ENCODE measurements around the gene RASSF8.

Gene RASSF8

DNA sequence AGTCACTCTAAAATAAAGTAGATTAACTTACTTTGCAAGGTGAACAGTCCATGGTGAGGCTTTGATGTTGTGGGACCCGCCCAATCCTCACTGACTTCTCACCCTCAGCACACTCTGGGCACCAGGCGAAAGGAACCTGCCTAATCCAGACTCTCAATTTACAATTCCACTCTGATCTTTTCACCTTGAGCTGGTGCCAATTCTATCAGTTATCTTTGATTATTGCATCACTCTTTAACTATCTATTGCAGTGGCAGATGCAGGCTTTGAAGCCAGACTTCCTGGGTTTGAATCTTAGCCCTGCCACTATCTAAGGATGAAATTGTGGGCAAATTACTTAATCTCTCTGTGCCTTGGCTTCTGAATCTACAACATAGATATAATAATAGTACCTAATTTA, 18.9 kb upstream of the RASSF8 start:
- WGBS = 90% methylated on average over 2 of the region's 2 CpGs
- no peaks in the 10 kb centered on the region for H3K27me3 ChIP-seq (ENCODE audit: insufficient read depth, low read length)
- H3K4me3 ChIP-seq (ENCODE audit: low read length) = no peak overlapping the region
- H3K9ac ChIP-seq (ENCODE audit: low read depth, low read length) = no peak overlapping the region
- H3K9me3 ChIP-seq (ENCODE audit: insufficient read depth, low read depth, low read length) = no peaks in the 10 kb centered on the region
- H3K27ac ChIP-seq (ENCODE audit: low read depth, low read length) = no peak overlapping the region
- H3K36me3 ChIP-seq (ENCODE audit: insufficient read depth, low read length) = no peaks in the 10 kb centered on the region
- peaks cover 14% of the 10 kb centered on the region for H3K4me1 ChIP-seq (ENCODE audit: insufficient read depth, low read length)

DNA sequence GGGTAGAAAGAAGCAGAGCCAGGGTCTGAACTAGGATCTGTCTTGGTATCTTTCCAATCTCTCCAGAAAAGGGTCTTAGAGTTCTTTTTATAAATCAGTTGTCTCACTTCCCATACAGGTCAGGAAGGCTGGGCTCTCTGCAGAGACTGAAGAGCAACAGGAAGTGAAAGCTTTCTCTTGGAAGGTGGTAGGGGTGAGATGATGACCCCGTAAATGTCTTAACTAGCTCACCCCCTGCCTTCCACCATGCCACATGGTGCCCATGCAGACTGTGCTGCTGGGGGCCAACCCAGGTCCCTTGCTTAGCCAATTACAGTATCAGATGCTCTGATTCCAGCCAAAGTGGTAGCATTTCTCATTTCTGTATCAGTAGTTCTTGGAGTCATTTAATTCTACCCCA, 17.6 kb upstream of the RASSF8 start:
- WGBS = 67% methylated on average over 1 of the region's 1 CpG
- H3K9ac ChIP-seq (ENCODE audit: low read depth, low read length) = no peak overlapping the region
- peaks cover 14% of the 10 kb centered on the region for H3K4me1 ChIP-seq (ENCODE audit: insufficient read depth, low read length)
- H3K27me3 ChIP-seq (ENCODE audit: insufficient read depth, low read length) = no peaks in the 10 kb centered on the region
- H3K36me3 ChIP-seq (ENCODE audit: insufficient read depth, low read length) = no peaks in the 10 kb centered on the region
- H3K9me3 ChIP-seq (ENCODE audit: insufficient read depth, low read depth, low read length) = no peaks in the 10 kb centered on the region
- no peak overlapping the region for H3K27ac ChIP-seq (ENCODE audit: low read depth, low read length)
- H3K4me3 ChIP-seq (ENCODE audit: low read length) = no peak overlapping the region

DNA sequence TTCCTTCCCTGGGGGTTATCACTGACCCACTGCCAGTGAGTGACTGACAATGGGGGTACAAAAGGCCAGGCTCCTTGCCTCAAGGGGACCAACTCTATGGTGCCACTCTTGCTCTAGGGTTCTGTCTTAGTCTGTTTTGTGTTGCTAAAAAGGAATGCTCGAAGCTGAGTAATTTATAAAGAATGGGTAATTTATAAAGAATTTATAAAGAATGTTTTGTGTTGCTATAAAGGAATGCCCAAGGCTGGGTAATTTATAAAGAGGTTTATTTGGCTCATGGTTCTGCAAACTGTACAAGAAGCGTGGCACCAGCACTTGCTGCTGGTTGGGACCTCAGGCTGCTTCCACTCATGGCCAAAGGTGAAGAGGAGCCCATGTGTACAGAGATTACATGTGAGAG, 15.8 kb upstream of the RASSF8 start:
- H3K9ac ChIP-seq (ENCODE audit: low read depth, low read length) = no peak overlapping the region
- no peak overlapping the region for H3K4me3 ChIP-seq (ENCODE audit: low read length)
- 95% methylated on average over 2 of the region's 2 CpGs for WGBS
- peaks cover 14% of the 10 kb centered on the region for H3K4me1 ChIP-seq (ENCODE audit: insufficient read depth, low read length)
- H3K9me3 ChIP-seq (ENCODE audit: insufficient read depth, low read depth, low read length) = no peaks in the 10 kb centered on the region
- H3K27ac ChIP-seq (ENCODE audit: low read depth, low read length) = no peak overlapping the region
- H3K36me3 ChIP-seq (ENCODE audit: insufficient read depth, low read length) = no peaks in the 10 kb centered on the region
- H3K27me3 ChIP-seq (ENCODE audit: insufficient read depth, low read length) = no peaks in the 10 kb centered on the region

DNA sequence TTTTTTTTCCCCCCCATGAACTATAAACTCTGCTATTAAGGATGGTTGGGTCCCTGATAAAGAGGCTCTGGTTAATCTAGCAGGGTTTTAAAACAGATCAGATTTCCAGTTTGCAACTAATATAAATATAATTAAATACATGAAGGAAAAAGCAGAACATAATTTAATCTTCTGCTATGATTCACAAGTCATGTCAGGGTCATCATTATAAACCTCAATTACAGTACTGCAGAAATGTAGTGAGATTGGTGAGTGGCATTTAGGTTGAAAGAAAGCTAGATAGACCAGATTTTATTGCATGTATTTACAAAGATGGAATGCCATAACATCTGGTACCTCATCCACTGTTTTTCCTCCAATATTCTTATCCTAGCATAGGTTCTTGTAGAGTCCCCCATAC, 14.5 kb upstream of the RASSF8 start:
- Histone ChIP-seq H3K27me3 (ENCODE audit: insufficient read depth, low read length) (no peaks in the 10 kb centered on the region), H3K9ac (ENCODE audit: low read depth, low read length) (no peak overlapping the region)

DNA sequence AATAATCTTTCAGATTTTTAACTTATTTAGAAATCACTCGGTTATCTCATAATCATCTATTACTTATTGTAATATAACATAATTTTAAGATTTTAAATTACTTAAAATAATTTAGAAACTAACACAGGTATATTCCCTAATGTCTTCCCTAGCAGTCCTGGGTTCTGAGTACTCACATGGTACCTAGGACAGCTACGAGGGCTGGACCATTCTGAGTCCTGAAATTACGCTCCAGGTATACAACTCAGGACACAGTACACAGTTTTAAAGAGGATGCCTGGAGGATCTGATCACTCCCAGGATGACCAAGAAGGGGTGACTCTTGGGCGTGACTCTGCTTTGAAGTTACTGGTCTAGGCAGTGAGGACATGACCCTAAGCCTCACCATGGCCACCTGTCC, 9.1 kb upstream of the RASSF8 start:
- H3K9ac ChIP-seq (ENCODE audit: low read depth, low read length) = no peak overlapping the region
- H3K36me3 ChIP-seq (ENCODE audit: insufficient read depth, low read length) = no peaks in the 10 kb centered on the region; the same call in 1 of the 2 replicates
- H3K4me1 ChIP-seq (ENCODE audit: insufficient read depth, low read length) = no peaks in the 10 kb centered on the region
- WGBS = 94% methylated on average over 3 of the region's 4 CpGs
- no peaks in the 10 kb centered on the region for H3K27me3 ChIP-seq (ENCODE audit: insufficient read depth, low read length)
- no peak overlapping the region for H3K4me3 ChIP-seq (ENCODE audit: low read length)
- H3K27ac ChIP-seq (ENCODE audit: low read depth, low read length) = no peak overlapping the region
- H3K9me3 ChIP-seq (ENCODE audit: insufficient read depth, low read depth, low read length) = no peaks in the 10 kb centered on the region

More for the DNA sequence above, 14.5 kb upstream of the RASSF8 start:
- Histone ChIP-seq H3K4me1 (ENCODE audit: insufficient read depth, low read length) (peaks cover 14% of the 10 kb centered on the region), H3K27ac (ENCODE audit: low read depth, low read length) (no peak overlapping the region), H3K36me3 (ENCODE audit: insufficient read depth, low read length) (no peaks in the 10 kb centered on the region), H3K9me3 (ENCODE audit: insufficient read depth, low read depth, low read length) (no peaks in the 10 kb centered on the region), H3K4me3 (ENCODE audit: low read length) (no peak overlapping the region)

DNA sequence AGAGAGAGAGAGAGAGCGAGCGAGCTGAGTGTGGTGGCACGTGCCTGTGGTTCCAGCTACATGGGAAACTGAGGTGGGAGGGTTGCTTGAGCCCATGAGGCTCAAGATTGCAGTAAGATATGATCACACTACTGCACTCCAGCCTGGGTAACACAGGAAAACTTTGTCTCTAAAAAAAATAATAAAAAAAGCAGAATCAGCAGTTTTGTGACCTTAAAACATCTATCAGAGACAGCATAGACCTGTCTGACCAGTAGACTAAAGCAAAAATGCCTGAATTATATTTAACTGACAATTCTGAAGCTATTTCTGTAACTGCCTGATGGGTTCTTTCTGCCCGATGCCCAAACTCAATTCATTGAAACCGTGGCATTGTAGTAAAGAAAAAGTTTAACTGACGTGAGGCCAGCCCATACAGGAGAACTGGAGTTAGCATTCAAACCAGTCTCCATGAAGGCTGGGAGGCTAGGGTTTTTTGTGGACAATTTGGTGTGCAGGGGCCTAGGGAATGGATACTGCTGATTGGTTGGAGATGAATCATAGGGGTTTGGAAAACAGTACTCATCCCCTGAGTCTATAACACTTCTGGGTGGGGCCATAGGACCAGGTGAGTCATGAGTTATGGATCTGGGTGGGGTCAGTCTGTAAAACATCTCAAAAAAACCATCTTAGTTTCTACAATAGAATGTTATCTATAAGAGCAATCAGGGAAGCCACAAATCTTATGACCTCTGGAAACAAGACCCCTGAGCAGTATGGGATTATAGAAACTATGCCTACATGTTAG, 8.0 kb upstream of the RASSF8 start:
- WGBS = 96% methylated on average over 4 of the region's 6 CpGs

DNA sequence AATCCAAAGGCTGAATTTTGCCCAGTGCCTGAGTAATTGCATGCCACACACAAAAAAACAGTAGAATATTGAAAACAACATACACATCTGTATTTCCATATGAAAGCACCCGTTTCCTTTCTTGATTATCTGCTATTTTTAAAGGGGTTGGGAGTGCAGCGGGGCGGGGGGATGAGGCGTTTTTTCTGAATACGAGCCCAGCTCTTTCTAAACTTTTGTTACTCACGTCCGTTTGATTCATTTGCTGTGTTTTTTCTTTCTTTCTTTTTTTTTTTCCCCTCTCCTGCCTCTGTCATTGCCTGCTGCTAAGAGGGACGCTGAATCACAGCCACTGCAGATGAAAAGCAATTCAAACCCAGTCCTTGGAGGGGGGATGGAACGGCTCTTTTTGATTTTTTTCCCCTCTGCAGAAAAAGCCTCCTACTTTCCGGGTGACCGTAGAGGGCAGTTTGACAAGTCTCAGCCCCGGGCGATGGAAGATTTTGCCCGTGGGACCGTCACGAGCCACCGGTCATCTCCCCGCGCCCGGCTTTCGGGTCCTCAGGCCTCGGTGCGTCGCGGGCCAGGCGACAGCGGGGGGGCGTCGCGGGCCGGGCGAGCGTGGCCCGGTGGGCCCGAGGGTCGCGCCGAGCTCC, 572 bp upstream of the RASSF8 start:
- Histone ChIP-seq H3K9me3 (ENCODE audit: insufficient read depth, low read depth, low read length) (no peaks in the 10 kb centered on the region), H3K4me3 (ENCODE audit: low read length) (peak overlapping the region; percentile 94), H3K36me3 (ENCODE audit: insufficient read depth, low read length) (no peaks in the 10 kb centered on the region; the same call in 1 of the 2 replicates), H3K27me3 (ENCODE audit: insufficient read depth, low read length) (no peaks in the 10 kb centered on the region), H3K27ac (ENCODE audit: low read depth, low read length) (peak overlapping the region; percentile 95), H3K9ac (ENCODE audit: low read depth, low read length) (peak overlapping the region; percentile 67), H3K4me1 (ENCODE audit: insufficient read depth, low read length) (peaks cover 14% of the 10 kb centered on the region)
- WGBS = under 1% methylated on average over 38 of the region's 38 CpGs

More for the DNA sequence above, 8.0 kb upstream of the RASSF8 start:
- Histone ChIP-seq H3K9ac (ENCODE audit: low read depth, low read length) (no peak overlapping the region), H3K9me3 (ENCODE audit: insufficient read depth, low read depth, low read length) (no peaks in the 10 kb centered on the region), H3K4me1 (ENCODE audit: insufficient read depth, low read length) (no peaks in the 10 kb centered on the region), H3K4me3 (ENCODE audit: low read length) (no peak overlapping the region), H3K27me3 (ENCODE audit: insufficient read depth, low read length) (no peaks in the 10 kb centered on the region), H3K27ac (ENCODE audit: low read depth, low read length) (no peak overlapping the region), H3K36me3 (ENCODE audit: insufficient read depth, low read length) (no peaks in the 10 kb centered on the region; the same call in 1 of the 2 replicates)

DNA sequence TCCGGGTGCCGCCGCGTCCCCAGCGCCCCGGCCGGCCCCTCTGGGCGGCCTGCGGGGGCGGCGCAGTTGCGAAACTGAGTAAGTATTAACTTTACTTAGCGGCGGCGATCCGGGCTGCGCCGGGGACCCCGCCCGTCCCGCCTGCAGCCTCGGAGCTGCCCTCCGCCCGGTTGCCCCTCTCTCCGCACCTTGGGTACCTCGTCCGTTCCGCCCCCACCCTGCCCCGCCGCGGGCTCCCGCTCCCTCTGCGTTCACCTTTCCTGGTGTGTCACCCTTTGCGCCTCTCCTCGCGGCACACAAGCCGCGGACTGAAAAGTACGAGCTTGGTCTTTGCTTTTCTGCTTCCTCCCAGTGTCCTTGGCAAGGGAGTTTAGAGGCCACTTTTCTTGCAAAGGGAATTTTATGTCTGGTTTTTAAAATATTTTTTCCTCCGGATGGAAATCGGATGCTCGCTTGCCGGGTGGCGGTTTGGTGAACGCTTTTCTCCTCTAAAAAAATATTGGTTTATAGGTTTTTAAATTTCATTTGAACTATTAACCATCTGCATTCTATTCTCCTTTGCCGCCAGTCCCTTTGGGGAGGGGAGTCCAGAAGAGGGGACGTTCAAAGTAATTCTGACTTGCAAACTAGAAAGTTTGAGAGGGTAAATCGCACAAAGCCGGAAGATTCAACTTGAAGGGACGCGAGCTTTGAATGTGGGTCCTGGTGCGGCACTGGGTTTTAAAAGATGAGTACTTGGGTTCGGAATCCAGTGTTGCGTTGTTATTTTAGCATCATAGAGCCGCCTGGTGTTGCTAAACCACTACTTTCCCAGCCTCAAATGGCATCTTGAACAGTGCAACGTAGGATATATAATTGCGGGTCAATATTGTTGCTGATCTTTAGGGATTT, 834 bp downstream of the RASSF8 start:
- Histone ChIP-seq H3K9ac (ENCODE audit: low read depth, low read length) (peak overlapping the region; percentile 83), H3K4me3 (ENCODE audit: low read length) (peak overlapping the region; percentile 94), H3K27me3 (ENCODE audit: insufficient read depth, low read length) (no peaks in the 10 kb centered on the region), H3K4me1 (ENCODE audit: insufficient read depth, low read length) (peaks cover 23% of the 10 kb centered on the region), H3K9me3 (ENCODE audit: insufficient read depth, low read depth, low read length) (no peaks in the 10 kb centered on the region), H3K27ac (ENCODE audit: low read depth, low read length) (peak overlapping the region; percentile 66), H3K36me3 (ENCODE audit: insufficient read depth, low read length) (no peaks in the 10 kb centered on the region)
- WGBS = under 1% methylated on average over 53 of the region's 57 CpGs

DNA sequence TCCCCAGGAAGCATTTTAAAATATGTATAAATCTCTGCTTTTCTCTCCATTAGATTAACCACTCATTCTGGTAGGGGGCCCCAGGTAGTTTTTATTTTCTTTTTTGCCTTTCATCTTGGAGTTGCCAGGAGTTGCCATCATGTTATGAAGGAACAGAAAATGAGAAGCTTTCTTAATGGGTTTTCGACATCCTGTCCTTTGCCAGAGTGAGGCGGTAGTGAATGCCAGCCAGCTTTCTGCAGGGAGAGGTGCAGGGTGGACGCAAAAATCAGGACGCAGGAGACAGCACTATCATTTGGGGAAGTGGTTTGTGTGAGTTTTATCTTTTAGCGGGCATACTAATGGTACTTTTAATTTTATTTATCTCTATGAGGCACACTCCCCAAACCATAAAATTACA, 1.7 kb downstream of the RASSF8 start:
- Histone ChIP-seq H3K4me3 (ENCODE audit: low read length) (peak overlapping the region; percentile 94), H3K4me1 (ENCODE audit: insufficient read depth, low read length) (peaks cover 23% of the 10 kb centered on the region), H3K9ac (ENCODE audit: low read depth, low read length) (peak overlapping the region; percentile 83), H3K27ac (ENCODE audit: low read depth, low read length) (no peak overlapping the region), H3K36me3 (ENCODE audit: insufficient read depth, low read length) (no peaks in the 10 kb centered on the region), H3K9me3 (ENCODE audit: insufficient read depth, low read depth, low read length) (no peaks in the 10 kb centered on the region), H3K27me3 (ENCODE audit: insufficient read depth, low read length) (no peaks in the 10 kb centered on the region)
- WGBS = 9% methylated on average over 4 of the region's 5 CpGs

DNA sequence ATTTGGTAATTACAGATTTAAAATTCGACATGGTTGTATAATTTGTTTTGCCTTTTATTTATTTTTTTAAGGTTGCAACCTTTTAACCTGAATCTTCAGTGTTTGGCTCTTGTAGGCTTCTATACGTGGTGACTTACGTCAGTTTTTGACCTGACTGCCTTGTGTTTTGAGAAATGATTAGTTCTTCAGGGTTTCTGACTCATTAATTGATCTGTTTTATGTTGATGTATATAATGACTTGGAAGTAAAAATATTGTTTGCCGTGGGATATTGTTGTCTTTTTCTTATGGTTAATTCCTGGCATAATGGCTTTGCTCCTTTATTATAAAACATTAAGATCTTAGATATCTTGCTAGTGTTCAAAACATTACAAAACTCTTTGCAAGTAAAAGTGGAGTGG, 2.5 kb downstream of the RASSF8 start:
- 90% methylated on average over 4 of the region's 4 CpGs for WGBS
- Histone ChIP-seq H3K27me3 (ENCODE audit: insufficient read depth, low read length) (no peaks in the 10 kb centered on the region), H3K27ac (ENCODE audit: low read depth, low read length) (no peak overlapping the region), H3K36me3 (ENCODE audit: insufficient read depth, low read length) (no peaks in the 10 kb centered on the region), H3K9ac (ENCODE audit: low read depth, low read length) (no peak overlapping the region), H3K9me3 (ENCODE audit: insufficient read depth, low read depth, low read length) (no peaks in the 10 kb centered on the region), H3K4me1 (ENCODE audit: insufficient read depth, low read length) (peaks cover 23% of the 10 kb centered on the region), H3K4me3 (ENCODE audit: low read length) (no peak overlapping the region)
